Raji (cell line): Measurements from ENCODE around the gene OBI1.
A peak's percentile ranks its signal among the peaks of the same experiment; 100 is the strongest.

Source experiments
- POLR2A ChIP-seq: IDR thresholded peaks from 2 replicates; pipeline ENCODE4 v1.6.1; 2011; ENCODE audit warnings: low read depth, low read length, control low read depth; ENCODE audit not compliant: insufficient read depth

The OBI1 gene

GRCh38 chr13:78658630-78659449 lies at the start of gene OBI1:
OBI1 (minus strand) TSS chr13:78659155; CDS start chr13:78659120, 35 bp downstream.
- TF ChIP-seq POLR2A = peak; percentile 89

GRCh38 chr13:78701383-78701782 lies 42.4 kb upstream of the OBI1 start:
- no peak for TF ChIP-seq POLR2A

DNA sequence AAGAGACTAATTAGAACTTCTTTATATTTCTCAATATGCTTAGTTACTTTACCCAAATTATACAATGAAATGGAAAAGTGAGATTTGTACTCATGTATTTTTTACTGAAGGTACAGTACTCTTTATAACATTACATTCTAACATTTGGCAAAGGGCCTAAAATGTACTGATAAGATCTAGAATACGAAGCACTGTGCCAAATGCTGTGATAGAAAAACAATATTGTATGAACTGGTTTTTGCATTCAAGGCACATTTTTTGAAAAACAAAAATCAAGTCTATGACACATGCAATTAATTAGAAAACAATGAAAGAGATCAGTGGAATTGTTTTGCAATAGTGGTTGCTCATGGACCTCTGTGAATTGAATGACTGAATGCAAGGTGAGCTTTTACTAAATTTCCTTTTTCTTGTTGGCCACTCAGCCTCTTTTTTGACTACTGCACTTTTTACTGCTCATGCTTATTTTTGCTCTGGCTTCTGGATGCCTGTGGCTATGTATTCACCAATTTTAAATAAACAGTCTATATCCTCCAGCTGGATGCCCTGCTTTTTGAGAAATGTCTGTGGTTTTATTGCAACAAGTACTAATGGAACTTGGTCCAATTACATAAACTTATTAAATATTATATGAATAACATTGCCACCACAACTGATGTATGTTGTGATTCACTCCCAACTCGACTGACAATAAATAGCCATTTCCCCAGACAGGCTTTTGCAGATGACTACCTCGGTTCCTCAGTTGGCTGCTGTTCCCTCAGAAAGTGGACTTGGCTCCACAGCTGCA lies 41.4 kb upstream of the OBI1 start:
- TF ChIP-seq POLR2A = no peak

DNA sequence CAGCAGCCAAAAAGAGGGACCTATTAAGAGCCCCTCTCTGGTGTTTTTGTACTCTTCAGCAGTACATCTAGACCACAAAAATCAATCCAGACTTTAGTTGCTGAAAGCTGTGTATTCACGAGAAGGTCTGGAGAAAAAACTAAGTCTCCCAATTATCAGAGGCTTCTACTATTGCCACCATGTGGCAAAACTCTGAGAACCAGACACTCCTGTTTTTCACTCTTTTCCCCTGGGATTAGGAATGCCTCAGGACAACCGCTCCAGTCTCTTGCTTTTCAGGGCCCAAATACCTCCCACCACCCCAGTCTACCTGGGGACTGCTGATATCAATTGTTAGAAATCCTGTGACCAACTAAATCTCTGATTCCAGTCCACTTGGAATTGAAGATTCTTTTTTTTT lies 30.1 kb upstream of the OBI1 start:
- TF ChIP-seq POLR2A = no peak

- TF ChIP-seq POLR2A = no peak
Measured at GRCh38 chr13:78686461-78686860, 27.5 kb upstream of the OBI1 start.

GRCh38 chr13:78680576-78681350 lies 21.8 kb upstream of the OBI1 start:
- TF ChIP-seq POLR2A = no peak

GRCh38 chr13:78680115-78680561 lies 21.2 kb upstream of the OBI1 start:
- TF ChIP-seq POLR2A = no peak

GRCh38 chr13:78679329-78679728 lies 20.4 kb upstream of the OBI1 start:
- no peak for TF ChIP-seq POLR2A

DNA sequence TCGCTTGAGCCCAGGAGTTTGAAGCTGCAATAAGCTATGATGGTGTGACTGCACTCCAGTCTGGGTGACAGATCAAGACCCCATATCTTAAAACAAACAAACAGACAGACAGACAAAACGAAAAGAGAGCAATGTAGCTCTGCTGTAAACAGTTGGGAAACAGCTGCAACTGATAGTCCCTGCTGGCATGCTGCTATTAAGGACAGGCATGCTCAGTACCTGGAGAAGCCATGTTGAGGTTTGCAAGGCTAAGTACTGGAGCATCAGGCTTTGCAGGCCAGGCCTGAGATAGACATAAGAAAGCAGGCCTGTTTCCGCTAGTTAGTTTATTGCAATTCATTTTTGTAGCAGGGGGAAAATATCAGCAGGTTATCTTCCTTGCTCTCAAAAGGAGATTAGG lies 16.2 kb upstream of the OBI1 start:
- TF ChIP-seq POLR2A = no peak

DNA sequence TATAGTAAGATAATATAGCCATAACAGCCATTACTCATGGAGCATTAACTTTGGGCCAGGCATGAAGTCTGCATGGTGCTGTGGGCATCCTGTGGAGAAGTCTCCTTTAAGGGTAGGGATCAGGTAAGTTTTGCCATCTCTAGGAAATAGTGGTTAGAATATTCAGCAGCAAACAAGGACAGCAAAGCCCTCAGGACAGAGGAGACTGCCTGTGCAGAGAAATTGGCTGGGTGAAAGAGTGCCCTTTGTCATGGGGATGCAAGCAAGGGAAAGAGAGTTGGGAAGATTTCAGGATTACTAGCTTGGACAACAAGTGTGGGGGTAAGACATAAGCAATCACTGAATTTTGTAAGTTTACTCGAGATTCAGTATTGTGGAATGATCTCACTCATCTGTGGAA lies 15.7 kb upstream of the OBI1 start:
- TF ChIP-seq POLR2A = no peak

DNA sequence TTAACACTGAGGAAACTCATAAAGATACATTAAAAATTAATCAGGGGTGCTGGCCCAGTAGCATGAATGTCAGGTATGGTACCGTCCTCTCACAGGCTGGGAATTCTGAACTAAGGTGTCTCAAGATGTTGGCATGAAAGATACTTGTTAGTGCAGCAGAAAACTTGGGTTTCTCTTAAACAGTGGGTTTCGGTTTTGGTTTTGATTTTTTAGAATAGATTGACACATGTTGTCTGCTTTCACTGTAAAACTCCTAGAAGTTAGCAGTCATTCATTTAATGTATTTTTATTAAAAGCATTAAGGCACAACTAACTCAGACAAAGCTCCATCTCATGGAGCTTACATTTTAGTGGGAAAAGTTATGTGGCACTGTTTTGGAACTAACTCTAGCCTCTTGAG lies 3.5 kb upstream of the OBI1 start:
- no peak for TF ChIP-seq POLR2A

DNA sequence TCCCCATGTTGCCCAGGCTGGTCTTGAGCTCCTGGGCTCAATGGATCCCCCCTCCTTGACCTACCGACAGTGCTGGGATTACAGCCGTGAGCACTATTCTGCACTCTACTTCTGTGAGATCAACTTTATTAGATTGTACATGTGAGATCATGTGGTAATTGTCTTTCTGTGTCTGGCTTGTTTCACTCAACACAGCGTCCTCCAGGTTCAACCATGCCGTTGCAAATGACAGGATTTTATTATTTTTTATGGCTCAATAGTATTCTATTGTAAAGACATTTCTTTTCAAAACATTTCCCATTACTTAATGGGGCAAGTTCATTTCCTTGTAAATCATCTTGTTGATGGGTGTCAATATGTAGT lies 1.5 kb upstream of the OBI1 start:
- TF ChIP-seq POLR2A = no peak

GRCh38 chr13:78659732-78660494 lies 958 bp upstream of the OBI1 start:
- no peak for TF ChIP-seq POLR2A

GRCh38 chr13:78659450-78659730 lies 435 bp upstream of the OBI1 start:
- no peak for TF ChIP-seq POLR2A
